Endodermal cell (in vitro differentiated cells): ENCODE data around the gene TAF10. TPM values are rescaled to one million over a fixed set of nuclear protein-coding genes. Genes with fewer than 3 reads are reported as not detected.
A peak's percentile ranks its signal among the peaks of the same experiment; 100 is the strongest.

Experiments used
- DNase-seq: peaks from one replicate; pipeline ENCODE4 v3.0.0-alpha.2; 2017
- H3K27ac ChIP-seq: 2 replicates; pipeline ENCODE4 v1.5.1; 2013; ENCODE audit warnings: mild to moderate bottlenecking, low read depth, low read length, moderate library complexity
- H3K27me3 ChIP-seq: 2 replicates; pipeline ENCODE4 v1.6.1; 2013; ENCODE audit warnings: mild to moderate bottlenecking, low read length, moderate library complexity; ENCODE audit not compliant: insufficient read depth, control insufficient read depth, poor library complexity, severe bottlenecking
- H3K36me3 ChIP-seq: 2 replicates; pipeline ENCODE4 v1.7.0; 2013; ENCODE audit warnings: mild to moderate bottlenecking, low read length, moderate library complexity; ENCODE audit not compliant: control insufficient read depth, insufficient read depth
- H3K4me1 ChIP-seq: one replicate; pipeline ENCODE4 v1.7.0; 2013; ENCODE audit warnings: low read length; ENCODE audit not compliant: control insufficient read depth, insufficient read depth
- H3K4me3 ChIP-seq: 2 replicates; pipeline ENCODE4 v1.5.1; 2013; ENCODE audit warnings: mild to moderate bottlenecking, low read length, moderate library complexity
- H3K9ac ChIP-seq: 2 replicates; pipeline ENCODE4 v1.6.1; 2013; ENCODE audit warnings: mild to moderate bottlenecking, low read length, moderate library complexity; ENCODE audit not compliant: poor library complexity, severe bottlenecking; ENCODE audit errors: extremely low read depth
- H3K9me3 ChIP-seq: 2 replicates; pipeline ENCODE4 v1.6.1; 2013; ENCODE audit warnings: mild to moderate bottlenecking, low read length, moderate library complexity; ENCODE audit not compliant: control insufficient read depth
- H3K27ac Mint-ChIP-seq: 2 replicates; pipeline ENCODE4 v1.8.0; 2020; ENCODE audit warnings: mixed read lengths
- H3K27me3 Mint-ChIP-seq: 2 replicates; pipeline ENCODE4 v1.8.0; 2021; ENCODE audit warnings: mild to moderate bottlenecking, mixed read lengths; ENCODE audit not compliant: insufficient read depth
- H3K36me3 Mint-ChIP-seq: 2 replicates; pipeline ENCODE4 v1.8.0; 2020; ENCODE audit warnings: low read depth, mixed read lengths
- H3K4me1 Mint-ChIP-seq: 2 replicates; pipeline ENCODE4 v1.8.0; 2020; ENCODE audit warnings: mixed read lengths
- H3K4me3 Mint-ChIP-seq: 2 replicates; pipeline ENCODE4 v1.8.0; 2020; ENCODE audit warnings: mild to moderate bottlenecking, moderate library complexity, mixed read lengths
- H3K9me3 Mint-ChIP-seq: 2 replicates; pipeline ENCODE4 v1.8.0; 2020; ENCODE audit warnings: mild to moderate bottlenecking, mixed read lengths
- WGBS, 2 experiments: methylation state at CpG; one replicate each; pipeline versions ENCODE4 v1.1.5 to v1.1.7; 2013; ENCODE audit warnings: missing lambda C conversion rate in 2 of 2, mixed read lengths in 1 of 2; ENCODE audit not compliant: insufficient coverage in 1 of 2, insufficient read length in 1 of 2; 5-methylcytosine and 5-hydroxymethylcytosine counted together
- total RNA-seq, 2 donors: library from RNA; stranded (reverse); fragmentation: NEBNext Ultra II Directional in 1 of 2; extraction: Animal tissue kit (Norgen Biotek cat#: 25700) in 1 of 2; gene quantifications; 2 replicates in 1 of 2; 3 replicates in 1 of 2; pipeline ENCODE4 v1.2.1, GENCODE V29; 2021
- TF ChIP-seq, protein P1 (sequence below): fragments of 200-600 bp; sonication (generic); conservative IDR thresholded peaks from 2 replicates; pipeline ENCODE4 v1.5.0; 2021; ENCODE audit warnings: antibody characterized with exemption, mild to moderate bottlenecking

Gene TAF10
- total RNA-seq, 2 donors from 2014 or later: 168 to 202 TPM

DNA sequence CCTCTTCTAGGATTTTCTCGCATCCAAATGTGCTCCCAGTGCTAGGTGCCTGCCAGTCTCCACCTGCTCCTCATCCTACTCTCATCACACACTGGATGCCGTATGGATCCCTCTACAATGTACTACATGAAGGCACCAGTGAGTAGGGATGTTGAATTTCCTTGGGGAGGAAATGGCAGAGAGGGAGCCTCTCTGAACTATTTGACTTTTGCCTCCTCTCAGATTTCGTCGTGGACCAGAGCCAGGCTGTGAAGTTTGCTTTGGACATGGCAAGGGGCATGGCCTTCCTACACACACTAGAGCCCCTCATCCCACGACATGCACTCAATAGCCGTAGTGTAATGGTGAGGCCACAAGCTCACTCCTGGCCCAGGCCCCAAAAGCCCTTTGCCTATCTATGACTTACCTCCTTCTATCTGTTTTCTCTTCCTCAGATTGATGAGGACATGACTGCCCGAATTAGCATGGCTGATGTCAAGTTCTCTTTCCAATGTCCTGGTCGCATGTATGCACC is 2.5 kb downstream of the TAF10 start:
- H3K9me3 Mint-ChIP-seq: no peaks in the 10 kb centered on the region

GRCh38 chr11:6608726-6609501 is 3.1 kb downstream of the TAF10 start:
- Mint-ChIP-seq H3K27me3 (no peaks in the 10 kb centered on the region), H3K9me3 (no peaks in the 10 kb centered on the region), H3K36me3 (peaks cover 42% of the 10 kb centered on the region), H3K27ac (peak overlapping the region; percentile 81), H3K4me1 (peaks cover 20% of the 10 kb centered on the region), H3K4me3 (no peak overlapping the region)
- Histone ChIP-seq H3K4me3 (no peak overlapping the region), H3K27me3 (no peaks in the 10 kb centered on the region), H3K9me3 (no peaks in the 10 kb centered on the region), H3K36me3 (peaks cover 49% of the 10 kb centered on the region), H3K27ac (no peak overlapping the region), H3K4me1 (peaks cover 5% of the 10 kb centered on the region), H3K9ac (no peak overlapping the region)
- DNase-seq: peak; percentile 39
- 94 to 96% methylated on average over 9 to 14 of the region's 14 CpGs for whole genome bisulfite sequencing, 2 experiments
- TF ChIP-seq, protein P1, sequence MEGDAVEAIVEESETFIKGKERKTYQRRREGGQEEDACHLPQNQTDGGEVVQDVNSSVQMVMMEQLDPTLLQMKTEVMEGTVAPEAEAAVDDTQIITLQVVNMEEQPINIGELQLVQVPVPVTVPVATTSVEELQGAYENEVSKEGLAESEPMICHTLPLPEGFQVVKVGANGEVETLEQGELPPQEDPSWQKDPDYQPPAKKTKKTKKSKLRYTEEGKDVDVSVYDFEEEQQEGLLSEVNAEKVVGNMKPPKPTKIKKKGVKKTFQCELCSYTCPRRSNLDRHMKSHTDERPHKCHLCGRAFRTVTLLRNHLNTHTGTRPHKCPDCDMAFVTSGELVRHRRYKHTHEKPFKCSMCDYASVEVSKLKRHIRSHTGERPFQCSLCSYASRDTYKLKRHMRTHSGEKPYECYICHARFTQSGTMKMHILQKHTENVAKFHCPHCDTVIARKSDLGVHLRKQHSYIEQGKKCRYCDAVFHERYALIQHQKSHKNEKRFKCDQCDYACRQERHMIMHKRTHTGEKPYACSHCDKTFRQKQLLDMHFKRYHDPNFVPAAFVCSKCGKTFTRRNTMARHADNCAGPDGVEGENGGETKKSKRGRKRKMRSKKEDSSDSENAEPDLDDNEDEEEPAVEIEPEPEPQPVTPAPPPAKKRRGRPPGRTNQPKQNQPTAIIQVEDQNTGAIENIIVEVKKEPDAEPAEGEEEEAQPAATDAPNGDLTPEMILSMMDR: no peak

More for the DNA sequence above, 2.5 kb downstream of the TAF10 start:
- DNase-seq: peak; percentile 31
- H3K9ac ChIP-seq: no peak overlapping the region
- no peak overlapping the region for H3K4me3 ChIP-seq
- peak overlapping the region; percentile 81 for H3K27ac Mint-ChIP-seq
- no peak overlapping the region for H3K27ac ChIP-seq
- peaks cover 44% of the 10 kb centered on the region for H3K36me3 Mint-ChIP-seq
- H3K27me3 ChIP-seq: no peaks in the 10 kb centered on the region
- H3K27me3 Mint-ChIP-seq: no peaks in the 10 kb centered on the region
- TF ChIP-seq, protein P1: no peak
- 88 to 100% methylated on average over 2 to 8 of the region's 8 CpGs for WGBS, 2 experiments
- peaks cover 20% of the 10 kb centered on the region for H3K4me1 Mint-ChIP-seq
- H3K36me3 ChIP-seq: peaks cover 50% of the 10 kb centered on the region
- no peak overlapping the region for H3K4me3 Mint-ChIP-seq
- no peaks in the 10 kb centered on the region for H3K9me3 ChIP-seq
- peaks cover 5% of the 10 kb centered on the region for H3K4me1 ChIP-seq

DNA sequence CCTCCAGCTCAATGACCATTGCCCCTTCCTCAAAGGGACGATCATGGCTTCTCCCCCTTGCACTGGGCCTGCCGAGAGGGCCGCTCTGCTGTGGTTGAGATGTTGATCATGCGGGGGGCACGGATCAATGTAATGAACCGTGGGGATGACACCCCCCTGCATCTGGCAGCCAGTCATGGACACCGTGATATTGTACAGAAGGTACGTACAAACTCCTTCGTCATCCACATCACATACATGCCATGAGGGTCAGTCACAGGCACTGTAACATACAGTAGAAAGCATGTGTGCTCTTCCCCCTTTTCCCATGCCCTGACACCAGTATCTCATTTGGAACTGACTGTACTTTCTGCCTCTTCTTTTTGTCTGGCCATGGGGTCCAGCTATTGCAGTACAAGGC is 4.0 kb downstream of the TAF10 start:
- H3K4me3 ChIP-seq: no peak overlapping the region
- Mint-ChIP-seq H3K36me3 (peaks cover 42% of the 10 kb centered on the region), H3K9me3 (no peaks in the 10 kb centered on the region), H3K27ac (peak overlapping the region; percentile 98), H3K27me3 (no peaks in the 10 kb centered on the region), H3K4me1 (peaks cover 20% of the 10 kb centered on the region), H3K4me3 (no peak overlapping the region)
- H3K27ac ChIP-seq: no peak overlapping the region
- 94 to 95% methylated on average over 7 to 9 of the region's 9 CpGs for WGBS, 2 experiments
- no peak overlapping the region for H3K9ac ChIP-seq
- TF ChIP-seq, protein P1: no peak
- peak; percentile 34 for DNase-seq
- no peaks in the 10 kb centered on the region for H3K27me3 ChIP-seq
- no peaks in the 10 kb centered on the region for H3K9me3 ChIP-seq
- H3K36me3 ChIP-seq: peaks cover 45% of the 10 kb centered on the region
- H3K4me1 ChIP-seq: peaks cover 5% of the 10 kb centered on the region
